NCI-H1436 (cell line): ENCODE data around the gene MYRF.
A peak's percentile ranks its signal among the peaks of the same experiment; 100 is the strongest.

Experiments
- DNase-seq: peaks from one replicate; lab custom pipeline; 2025; lab: John Stamatoyannopoulos, UW

MYRF gene

GRCh38 chr11:61718621-61719302 lies 33.7 kb upstream of the MYRF start:
- no peak for DNase-seq

DNA sequence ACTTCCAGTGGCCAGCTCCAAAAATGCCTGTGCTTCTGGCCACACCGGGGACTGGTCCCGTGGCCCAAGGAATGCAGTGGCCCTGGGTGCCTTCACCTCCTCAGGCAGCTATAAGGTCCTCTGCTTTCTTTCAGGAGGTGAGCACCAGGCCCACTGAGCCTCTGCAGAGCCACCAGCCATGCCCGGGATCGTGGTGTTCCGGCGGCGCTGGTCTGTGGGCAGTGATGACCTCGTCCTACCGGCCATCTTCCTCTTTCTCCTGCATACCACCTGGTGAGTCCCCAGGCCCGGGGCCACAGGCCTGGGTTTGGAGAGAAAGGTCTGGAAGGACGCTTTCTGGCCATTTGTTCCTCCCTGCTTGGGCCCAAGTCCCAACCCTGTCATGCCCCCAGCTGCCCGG lies 32.5 kb upstream of the MYRF start:
- no peak for DNase-seq

DNA sequence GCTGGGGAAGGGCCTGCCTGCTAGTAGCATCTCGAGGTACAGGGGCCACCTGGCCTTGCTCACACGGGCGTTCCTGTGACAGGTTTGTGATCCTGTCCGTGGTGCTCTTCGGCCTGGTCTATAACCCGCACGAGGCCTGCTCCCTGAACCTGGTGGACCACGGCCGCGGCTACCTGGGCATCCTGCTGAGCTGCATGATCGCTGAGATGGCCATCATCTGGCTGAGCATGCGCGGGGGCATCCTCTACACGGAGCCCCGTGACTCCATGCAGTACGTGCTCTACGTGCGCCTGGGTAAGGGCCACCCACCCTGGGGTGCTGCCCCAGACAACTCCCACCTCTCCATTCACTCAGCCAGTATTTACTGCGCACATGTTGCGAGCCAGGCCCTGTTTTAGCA lies 31.8 kb upstream of the MYRF start:
- DNase-seq = no peak

DNA sequence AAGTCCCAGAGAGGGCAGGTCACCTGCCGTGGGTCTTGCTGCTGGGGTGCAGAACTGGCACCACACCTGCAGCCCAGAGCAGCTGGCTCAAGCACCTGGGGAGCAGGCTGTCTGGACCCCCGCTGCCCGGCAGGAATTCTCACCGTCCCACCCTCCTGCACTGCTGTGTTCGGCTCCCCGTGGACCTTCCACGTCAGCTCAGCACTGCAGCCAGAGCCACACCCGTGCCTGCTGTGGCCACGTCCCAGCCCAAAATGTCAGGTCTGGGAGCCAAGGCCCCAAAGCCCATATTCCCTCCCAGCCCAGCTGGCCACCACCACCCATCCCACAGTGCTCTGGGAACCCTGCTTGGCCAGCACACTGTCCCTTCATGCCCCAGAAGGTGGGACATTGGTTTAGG lies 28.0 kb upstream of the MYRF start:
- DNase-seq = no peak

GRCh38 chr11:61725781-61726231 lies 26.6 kb upstream of the MYRF start:
- DNase-seq = no peak

DNA sequence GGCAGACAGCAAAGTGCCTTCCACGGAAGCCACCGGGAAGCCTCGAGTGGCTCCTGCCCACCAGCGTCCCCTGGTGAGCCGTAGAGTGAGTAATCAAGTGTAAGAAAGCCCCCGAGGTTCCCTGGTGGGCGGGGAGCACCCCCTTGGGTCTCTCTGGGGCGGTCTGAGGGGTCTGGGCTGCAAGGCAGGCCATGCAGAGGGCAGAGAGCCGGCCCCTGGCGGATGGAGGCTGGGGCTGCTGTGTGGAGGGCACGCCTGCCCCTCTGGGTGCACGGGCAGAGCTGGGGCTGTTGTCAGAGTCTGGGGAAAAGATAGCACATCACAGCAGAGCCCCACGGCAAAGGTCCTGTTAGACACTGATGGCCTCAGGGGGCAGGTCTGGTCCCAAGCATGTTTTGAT lies 25.7 kb upstream of the MYRF start:
- no peak for DNase-seq

- DNase-seq = no peak
These were observed 25.0 kb upstream of the MYRF start for GRCh38 chr11:61727401-61727811.

DNA sequence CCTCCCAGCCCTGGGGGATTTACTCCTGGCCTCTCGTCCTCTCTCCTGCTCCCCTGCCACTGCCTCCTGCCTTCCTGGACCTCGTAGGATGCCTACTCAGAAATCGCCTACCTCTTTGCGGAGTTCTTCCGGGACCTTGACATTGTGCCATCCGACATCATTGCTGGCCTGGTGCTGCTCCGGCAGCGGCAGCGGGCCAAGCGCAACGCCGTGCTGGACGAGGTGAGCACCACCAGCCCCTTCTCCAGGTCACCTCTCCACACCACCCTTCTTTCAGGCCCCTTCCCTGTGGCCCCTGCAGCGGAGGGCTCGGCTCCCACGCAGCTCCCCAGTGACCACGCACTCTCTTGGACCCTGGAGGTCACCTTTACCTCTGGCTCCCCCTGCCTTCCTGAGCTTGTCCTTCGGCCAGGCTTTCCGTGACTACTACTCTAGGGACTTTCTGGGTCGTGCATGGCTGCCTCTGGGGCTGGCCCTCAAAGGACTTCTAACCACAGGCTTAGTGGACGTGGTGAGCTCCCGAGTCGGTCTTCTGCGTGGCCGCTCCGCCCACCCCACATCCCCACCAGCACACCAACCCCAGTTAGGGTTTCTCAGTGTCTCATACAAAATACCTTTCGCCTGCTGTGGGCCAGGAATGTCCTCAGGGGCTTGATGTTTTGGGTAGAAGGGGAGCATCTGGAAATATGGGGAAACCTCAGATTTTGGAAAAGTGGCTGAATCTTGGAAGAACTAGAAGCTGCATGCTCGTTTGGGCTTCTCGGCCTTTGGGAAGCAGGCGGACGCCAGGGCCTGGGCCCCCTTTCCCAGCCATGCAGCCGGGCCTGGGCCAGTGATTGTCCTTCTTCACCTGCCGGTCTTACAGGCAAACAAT lies 24.1 kb upstream of the MYRF start:
- no peak for DNase-seq

DNA sequence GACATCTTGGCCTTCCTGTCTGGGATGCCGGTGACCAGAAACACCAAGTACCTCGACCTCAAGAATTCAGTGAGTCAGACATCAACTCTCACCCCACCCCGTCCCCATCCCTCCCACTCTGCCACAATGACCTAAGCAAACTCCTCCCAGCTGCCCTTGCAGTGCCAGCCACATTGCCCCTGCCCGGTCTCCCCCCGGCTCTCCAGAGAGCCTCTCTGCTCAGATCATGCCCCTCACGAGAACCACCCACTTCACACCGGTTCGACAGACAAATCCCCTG lies 23.6 kb upstream of the MYRF start:
- no peak for DNase-seq

GRCh38 chr11:61730240-61730994 lies 22.0 kb upstream of the MYRF start:
- DNase-seq = peak; percentile 84

DNA sequence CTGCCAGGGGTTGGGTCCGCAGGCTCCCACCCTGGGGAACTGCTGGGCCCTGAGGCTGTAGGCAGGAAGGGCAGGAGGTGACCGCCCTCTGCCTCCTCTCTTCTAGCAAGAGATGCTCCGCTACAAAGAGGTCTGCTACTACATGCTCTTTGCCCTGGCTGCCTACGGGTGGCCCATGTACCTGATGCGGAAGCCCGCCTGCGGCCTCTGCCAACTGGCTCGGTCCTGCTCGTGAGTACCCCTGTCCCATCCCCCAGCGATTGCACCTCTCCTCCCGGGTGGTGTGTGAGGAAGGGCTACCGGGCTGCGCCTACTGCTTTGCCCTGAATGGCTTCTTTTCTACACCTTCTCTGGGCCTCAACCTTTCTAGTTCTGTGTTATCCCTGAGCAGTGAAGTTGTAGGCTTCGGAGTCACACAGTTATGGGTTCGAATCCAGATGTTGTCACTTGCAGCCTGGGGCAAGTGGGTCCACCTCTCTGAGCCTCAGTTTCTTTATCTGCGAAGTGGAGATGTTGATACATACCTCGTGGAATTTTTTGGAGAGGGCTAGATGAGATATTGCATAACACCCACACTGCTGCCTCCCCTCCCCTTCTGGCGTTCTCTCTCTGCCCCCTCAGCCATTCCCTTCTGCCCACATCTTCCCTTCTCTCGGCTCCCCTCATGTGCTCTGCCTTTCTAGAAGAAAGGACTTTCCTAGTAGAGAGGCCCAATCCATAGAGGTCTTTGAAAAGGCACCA lies 21.1 kb upstream of the MYRF start:
- DNase-seq = no peak

DNA sequence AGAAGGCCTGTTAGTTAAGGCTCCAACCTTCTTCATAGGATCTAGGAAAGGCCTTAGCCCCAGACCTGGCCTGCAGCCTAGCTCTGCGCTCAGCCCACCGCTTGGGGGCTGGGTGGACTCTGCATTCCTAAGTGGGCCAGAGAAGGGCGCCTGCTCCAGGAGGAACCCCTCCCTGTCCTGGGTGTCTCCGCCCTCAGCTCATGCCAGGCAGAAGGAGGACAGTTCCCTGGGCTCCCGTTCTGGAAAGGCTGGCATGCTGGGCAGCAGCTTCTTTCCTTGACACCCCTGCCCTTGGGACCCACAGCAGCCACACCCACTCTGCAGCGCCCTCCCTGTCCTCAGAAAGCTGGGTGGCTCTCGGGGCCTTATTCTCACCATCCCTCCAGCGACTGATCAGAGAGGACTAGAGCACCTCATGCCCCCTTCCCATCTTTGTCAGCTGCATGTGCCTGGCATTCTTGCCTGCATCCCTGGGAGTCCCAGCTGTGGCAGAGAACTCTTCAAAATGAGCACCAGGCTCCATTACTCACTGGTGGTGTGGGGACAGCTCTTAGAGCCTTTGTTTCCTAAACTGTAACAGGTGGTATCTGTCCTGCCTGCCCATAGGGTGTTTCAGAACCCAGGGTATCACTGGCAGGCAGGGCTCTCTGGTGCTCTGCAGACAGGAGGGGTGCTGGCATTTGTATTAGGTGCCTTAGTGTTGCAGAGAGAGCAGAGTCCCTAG lies 20.3 kb upstream of the MYRF start:
- no peak for DNase-seq

GRCh38 chr11:61732705-61733104 lies 19.7 kb upstream of the MYRF start:
- no peak for DNase-seq

DNA sequence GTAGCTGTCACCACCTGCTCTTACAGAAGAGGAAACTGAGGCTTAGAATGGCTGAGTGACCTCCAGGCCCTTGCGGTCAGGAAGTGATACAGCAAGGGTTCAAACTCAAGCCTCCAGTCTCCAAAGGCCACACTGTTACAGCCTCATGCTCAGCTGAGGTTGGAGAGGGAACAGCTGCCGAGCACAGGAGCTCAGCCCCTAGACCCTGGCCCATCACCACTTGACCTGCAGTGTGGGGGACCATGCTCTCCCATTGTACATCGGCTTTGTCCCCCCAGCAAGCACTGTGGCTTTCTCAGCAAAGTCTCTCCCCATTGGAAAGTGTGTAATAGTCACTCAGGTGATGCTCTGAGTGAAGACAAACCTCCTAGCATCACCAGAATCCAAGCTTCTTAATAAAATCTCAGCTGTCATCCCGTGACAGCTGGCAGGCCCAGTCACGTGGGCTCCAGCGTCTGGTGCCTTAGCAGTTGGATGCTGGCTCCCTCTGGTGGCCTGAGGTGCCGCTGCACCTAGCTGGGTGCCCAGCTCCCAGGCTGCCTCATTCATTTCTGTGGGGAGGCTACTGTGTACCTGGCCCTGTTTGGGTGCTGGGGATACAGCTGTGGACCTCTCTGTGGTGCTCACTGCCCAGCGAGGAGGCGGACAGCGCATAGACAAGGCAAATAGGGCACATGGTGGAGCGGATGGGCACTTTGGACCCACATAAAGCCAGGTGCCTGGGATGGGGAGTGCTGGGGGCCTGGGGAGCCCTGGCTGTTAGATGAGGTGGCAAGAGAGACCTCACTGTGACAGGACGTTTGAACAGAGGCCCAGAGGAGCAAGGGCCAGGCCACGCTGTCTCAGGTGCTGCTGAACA lies 19.1 kb upstream of the MYRF start:
- DNase-seq = peak; percentile 85

DNA sequence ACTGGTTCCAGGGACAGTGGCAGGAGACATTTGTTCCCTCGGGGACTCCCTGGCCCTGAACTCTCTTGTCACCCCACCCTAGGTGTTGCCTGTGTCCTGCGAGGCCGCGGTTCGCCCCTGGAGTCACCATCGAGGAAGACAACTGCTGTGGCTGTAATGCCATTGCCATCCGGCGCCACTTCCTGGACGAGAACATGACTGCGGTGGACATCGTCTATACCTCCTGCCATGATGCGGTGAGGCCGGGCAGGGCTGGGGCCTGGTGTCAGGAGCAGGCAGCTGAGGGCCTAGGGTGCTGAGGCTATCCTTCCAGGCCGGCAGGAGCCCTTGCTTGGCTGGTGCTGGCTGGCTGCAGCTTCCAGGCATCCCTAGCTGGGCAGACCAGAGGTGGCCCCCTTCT lies 17.7 kb upstream of the MYRF start:
- DNase-seq = no peak

DNA sequence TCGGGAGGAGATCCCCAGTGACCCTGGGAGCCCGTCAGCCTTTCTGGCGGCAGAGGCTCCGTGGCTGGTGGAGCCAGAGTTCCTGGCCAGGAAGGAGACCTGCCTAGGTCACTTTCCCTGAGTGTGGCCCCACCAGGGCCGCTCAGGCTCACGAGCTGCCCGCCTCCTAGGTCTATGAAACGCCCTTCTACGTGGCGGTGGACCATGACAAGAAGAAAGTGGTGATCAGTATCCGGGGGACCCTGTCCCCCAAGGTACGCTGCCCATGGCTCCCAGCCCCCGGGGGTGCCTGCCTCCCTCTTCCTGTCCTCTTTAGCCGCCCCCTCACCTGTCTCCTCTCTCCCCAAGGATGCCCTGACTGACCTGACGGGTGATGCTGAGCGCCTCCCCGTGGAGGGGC lies 17.0 kb upstream of the MYRF start:
- DNase-seq = no peak

DNA sequence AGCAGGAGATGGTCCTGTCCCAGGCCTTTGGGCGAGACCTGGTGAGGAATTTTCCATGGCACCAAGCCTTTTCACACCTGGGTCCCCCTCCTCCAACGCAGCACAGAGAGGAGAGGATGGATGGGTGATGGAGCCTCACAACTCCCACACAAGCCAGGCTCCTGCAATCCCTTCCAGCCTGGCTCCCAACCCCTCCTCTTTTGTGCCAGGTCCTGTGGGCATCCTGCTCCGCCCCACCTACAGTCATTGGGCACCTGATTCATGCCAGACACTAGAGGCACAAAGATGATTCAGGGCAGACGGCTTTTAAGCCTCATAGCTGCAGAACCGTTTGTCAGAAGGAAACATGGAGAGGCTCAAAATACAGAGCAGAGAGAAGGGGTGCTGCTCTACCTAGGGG lies 16.1 kb upstream of the MYRF start:
- DNase-seq = no peak

DNA sequence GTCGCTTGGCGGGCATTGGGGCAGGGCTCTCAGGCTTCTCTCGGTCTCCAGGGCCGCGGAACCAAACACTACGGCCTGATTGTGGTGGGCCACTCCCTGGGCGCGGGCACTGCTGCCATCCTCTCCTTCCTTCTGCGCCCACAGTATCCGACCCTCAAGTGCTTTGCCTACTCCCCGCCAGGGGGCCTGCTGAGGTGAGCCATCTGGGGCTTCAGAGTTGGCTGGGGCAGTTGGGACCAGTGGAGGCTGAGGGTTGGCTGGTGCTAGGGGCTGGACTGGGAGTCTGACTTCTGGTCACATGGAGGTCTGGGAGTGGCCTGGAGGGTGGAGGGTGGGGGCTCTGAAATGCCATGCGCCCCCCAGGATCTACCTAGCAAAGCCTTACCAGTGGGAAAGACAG lies 15.3 kb upstream of the MYRF start:
- no peak for DNase-seq

GRCh38 chr11:61737636-61738386 lies 14.6 kb upstream of the MYRF start:
- no peak for DNase-seq

DNA sequence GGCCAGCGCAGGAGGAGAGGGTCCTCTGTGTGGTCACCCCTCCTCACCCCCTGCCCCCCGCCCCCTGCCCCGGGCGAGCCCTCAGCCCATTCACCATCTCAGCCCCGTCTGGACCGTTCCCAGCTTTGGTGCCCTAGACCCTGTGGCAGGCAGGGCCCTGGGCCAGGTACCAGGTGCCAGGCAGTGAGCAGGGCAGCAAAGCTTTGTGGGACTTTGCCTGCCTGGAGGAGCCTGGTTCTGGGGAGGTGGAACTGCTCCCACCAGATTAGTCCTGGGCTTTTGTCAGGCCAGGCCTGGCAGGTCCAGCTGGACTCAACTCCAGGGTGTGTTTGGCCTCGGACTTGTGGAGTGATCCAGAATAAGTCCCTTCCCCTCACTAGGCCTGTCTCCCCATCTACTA lies 13.7 kb upstream of the MYRF start:
- DNase-seq = no peak
